HG03196 (cell line): Measurements from ENCODE around the gene ACTN3.
"Not testable (repeated sequence)": the region's sequence is repeated elsewhere in the genome, so short reads cannot be mapped to it uniquely, and the experiment has no call there.

Experiments used
- ATAC-seq: cut with Tn5 transposase; IDR thresholded peaks from one replicate; pipeline ENCODE4 v1.9.1; 2021; ENCODE audit not compliant: unreplicated experiment

Gene ACTN3

GRCh38 chr11:66546368-66546965, at the start of gene ACTN3:
ACTN3 (plus strand) TSS chr11:66546903; CDS start chr11:66546938, 35 bp downstream.
- no peak for ATAC-seq

- ATAC-seq: no peak
Observed at GRCh38 chr11:66497206-66497605, 49.5 kb upstream of the ACTN3 start.

- ATAC-seq: no peak
Observed at GRCh38 chr11:66498506-66498905, 48.2 kb upstream of the ACTN3 start.

- no peak for ATAC-seq
Observed at GRCh38 chr11:66505276-66505816, 41.4 kb upstream of the ACTN3 start.

GRCh38 chr11:66509131-66509561, 37.6 kb upstream of the ACTN3 start:
- no peak for ATAC-seq

- peak; percentile 84 for ATAC-seq
Observed at GRCh38 chr11:66510271-66510989, 36.3 kb upstream of the ACTN3 start, which contains the start of gene BBS1. BBS1 (plus strand) TSS chr11:66510635; CDS start chr11:66510660, 25 bp downstream.

GRCh38 chr11:66510990-66511339, 35.7 kb upstream of the ACTN3 start:
- ATAC-seq: no peak

GRCh38 chr11:66523611-66524010, 23.1 kb upstream of the ACTN3 start:
- no peak for ATAC-seq

GRCh38 chr11:66524304-66525040, 22.2 kb upstream of the ACTN3 start:
- ATAC-seq: no peak

GRCh38 chr11:66529069-66529468, 17.6 kb upstream of the ACTN3 start:
- no peak for ATAC-seq

GRCh38 chr11:66529655-66530054, 17.0 kb upstream of the ACTN3 start:
- ATAC-seq: no peak

GRCh38 chr11:66530927-66531709, 15.6 kb upstream of the ACTN3 start:
- ATAC-seq: no peak

- no peak for ATAC-seq
Observed at GRCh38 chr11:66531841-66532240, 14.9 kb upstream of the ACTN3 start.

- no peak for ATAC-seq
Observed at GRCh38 chr11:66532784-66533183, 13.9 kb upstream of the ACTN3 start.

- ATAC-seq: no peak
Observed at GRCh38 chr11:66539170-66539869, 7.4 kb upstream of the ACTN3 start.

- no peak for ATAC-seq
Observed at GRCh38 chr11:66539870-66540213, 6.9 kb upstream of the ACTN3 start.

GRCh38 chr11:66540598-66540997, 6.1 kb upstream of the ACTN3 start:
- not testable (repeated sequence) for ATAC-seq

GRCh38 chr11:66541892-66542291, 4.8 kb upstream of the ACTN3 start:
- ATAC-seq: no peak

- no peak for ATAC-seq
Observed at GRCh38 chr11:66542362-66542761, 4.3 kb upstream of the ACTN3 start.
